A549 (cell line): Measurements from ENCODE around the gene COL13A1. TPM values are rescaled to one million over a fixed set of nuclear protein-coding genes. Genes with fewer than 3 reads are reported as not detected.

ENCODE experiments used
- ATAC-seq, 2 experiments: fragments of 200-7000 bp in 1 of 2; fragments of >200 bp in 1 of 2; cut with Nextera tagmentation in 1 of 2; cut with Tn5 transposase in 1 of 2; 3 replicates each; pipeline versions ENCODE4 v1.8.0 to v1.9.1; 2018 to 2020; ENCODE audit warnings: mild to moderate bottlenecking in 1 of 2, moderate library complexity in 1 of 2
- CTCF ChIA-PET: fragments of 300-600 bp; sonication (Branson Sonifier 250); formaldehyde crosslinking; extraction: SDS; loops from one replicate; lab custom pipeline; 2021; ENCODE audit warnings: antibody characterized with exemption, inconsistent platforms; lab: Yijun Ruan, JAX
- POLR2A ChIA-PET: fragments of 350-600 bp; formaldehyde crosslinking; extraction: SDS; loops from one replicate; lab custom pipeline; 2021; ENCODE audit warnings: antibody characterized with exemption, inconsistent platforms; lab: Yijun Ruan, JAX
- DNase-seq, 2 experiments: peaks; one replicate each; pipeline versions ENCODE4 v3.0.0 to v3.0.0-alpha.2; 2011 to 2016; ENCODE audit warnings: low read depth in 1 of 2, low spot score in 1 of 2
- FAIRE-seq: peaks from 2 replicates; lab custom pipeline; 2011; peaks lifted over from hg19 to GRCh38; lab: Jason Lieb, UNC
- H3K27ac ChIP-seq, 2 experiments: fragments of >200 bp; sonication (Bioruptor Twin); formaldehyde crosslinking; 3 replicates each; pipeline ENCODE4 v1.5.1; 2016 to 2017
- H3K4me1 ChIP-seq: fragments of >200 bp; sonication (Bioruptor Twin); formaldehyde crosslinking; 3 replicates; pipeline ENCODE4 v1.6.1; 2016
- H3K4me2 ChIP-seq: fragments of >200 bp; sonication (Bioruptor Twin); formaldehyde crosslinking; 3 replicates; pipeline ENCODE4 v1.6.1; 2016
- H3K4me3 ChIP-seq: fragments of >200 bp; sonication (Bioruptor Twin); formaldehyde crosslinking; 3 replicates; pipeline ENCODE4 v1.5.1; 2016
- H3K9me3 ChIP-seq: fragments of >200 bp; sonication (Bioruptor Twin); formaldehyde crosslinking; 3 replicates; pipeline ENCODE4 v1.6.1; 2016
- BHLHE40 ChIP-seq: IDR thresholded peaks from 2 replicates; pipeline ENCODE4 v1.6.1; 2012; ENCODE audit warnings: low read depth, low read length, inconsistent platforms
- CBX2 ChIP-seq: fragments of 200-600 bp; sonication (generic); IDR thresholded peaks from 2 replicates; pipeline ENCODE4 v1.6.1; 2016; ENCODE audit warnings: low read depth, mild to moderate bottlenecking, borderline replicate concordance
- CBX8 ChIP-seq: fragments of 200-600 bp; sonication (generic); IDR thresholded peaks from 2 replicates; pipeline ENCODE4 v1.6.1; 2016
- CHD2 ChIP-seq: fragments of 150-350 bp; IDR thresholded peaks from 2 replicates; pipeline ENCODE4 v1.6.1; 2014; ENCODE audit warnings: low read length; ENCODE audit not compliant: partially characterized antibody
- CHD4 ChIP-seq: fragments of 200-600 bp; sonication (generic); IDR thresholded peaks from 2 replicates; pipeline ENCODE4 v1.6.1; 2016; ENCODE audit warnings: antibody characterized with exemption, mild to moderate bottlenecking, borderline replicate concordance
- FOXS1 ChIP-seq: fragments of 250-450 bp; sonication (Bioruptor Pico); IDR thresholded peaks from 2 replicates; pipeline ENCODE4 v1.5.0; 2020; ENCODE audit warnings: mild to moderate bottlenecking, moderate library complexity
- HDAC2 ChIP-seq: fragments of 200-600 bp; sonication (generic); IDR thresholded peaks from 2 replicates; pipeline ENCODE4 v1.6.1; 2016
- HOXA7 ChIP-seq: fragments of 250-450 bp; sonication (Bioruptor Pico); IDR thresholded peaks from 2 replicates; pipeline ENCODE4 v1.5.0; 2020; ENCODE audit warnings: mild to moderate bottlenecking, moderate library complexity
- HOXB5 ChIP-seq: fragments of 250-450 bp; sonication (Bioruptor Pico); IDR thresholded peaks from 2 replicates; pipeline ENCODE4 v1.5.0; 2020; ENCODE audit warnings: mild to moderate bottlenecking, moderate library complexity
- JUN ChIP-seq, 2 experiments: fragments of >200 bp; sonication (Bioruptor Twin); formaldehyde crosslinking; IDR thresholded peaks; 2 replicates in 1 of 2; 3 replicates in 1 of 2; pipeline ENCODE4 v1.6.1; 2016 to 2017
- KDM5A ChIP-seq: fragments of 200-600 bp; sonication (generic); IDR thresholded peaks from 2 replicates; pipeline ENCODE4 v1.6.1; 2016; ENCODE audit warnings: antibody characterized with exemption, mild to moderate bottlenecking
- MYC ChIP-seq: IDR thresholded peaks from 2 replicates; pipeline ENCODE4 v1.6.1; 2012; ENCODE audit warnings: mild to moderate bottlenecking, inconsistent platforms, low read length, improper control_type of control experiment, borderline replicate concordance
- NFE2L2 ChIP-seq: fragments of 150-350 bp; conservative IDR thresholded peaks from 2 replicates; pipeline ENCODE4 v1.6.1; 2014; ENCODE audit warnings: low read length
- PHF8 ChIP-seq: fragments of 200-600 bp; sonication (generic); IDR thresholded peaks from 2 replicates; pipeline ENCODE4 v1.6.1; 2016; ENCODE audit warnings: low read depth, mild to moderate bottlenecking, antibody characterized with exemption, moderate library complexity, borderline replicate concordance
- POLR2AphosphoS2 ChIP-seq: conservative IDR thresholded peaks from 2 replicates; pipeline ENCODE4 v1.6.1; 2012; ENCODE audit warnings: low read length, improper control_type of control experiment, inconsistent platforms
- RAD21 ChIP-seq, 2 experiments: fragments of >200 bp in 1 of 2; sonication (Bioruptor Twin) in 1 of 2; formaldehyde crosslinking in 1 of 2; IDR thresholded peaks in 1 of 2; conservative IDR thresholded peaks in 1 of 2; 2 replicates in 1 of 2; 3 replicates in 1 of 2; pipeline ENCODE4 v1.6.1; 2012 to 2018; ENCODE audit warnings: inconsistent platforms in 1 of 2
- SMC3 ChIP-seq: fragments of >200 bp; sonication (Bioruptor Twin); formaldehyde crosslinking; IDR thresholded peaks from 3 replicates; pipeline ENCODE4 v1.6.1; 2018; ENCODE audit warnings: inconsistent platforms
- TFCP2L1 ChIP-seq: fragments of 250-450 bp; sonication (Bioruptor Pico); IDR thresholded peaks from 2 replicates; pipeline ENCODE4 v1.5.0; 2021; ENCODE audit warnings: mild to moderate bottlenecking
- TP53 ChIP-seq: fragments of 250-450 bp; sonication (Bioruptor Pico); IDR thresholded peaks from 2 replicates; pipeline ENCODE4 v1.5.0; 2021; ENCODE audit warnings: mild to moderate bottlenecking, moderate library complexity
- ZC3H11A ChIP-seq: fragments of 450-650 bp; IDR thresholded peaks from 2 replicates; pipeline ENCODE4 v1.6.1; 2014; ENCODE audit warnings: antibody characterized with exemption, mild to moderate bottlenecking
- ZFP36 ChIP-seq: fragments of 450-650 bp; IDR thresholded peaks from 2 replicates; pipeline ENCODE4 v1.6.1; 2014; ENCODE audit warnings: borderline replicate concordance; ENCODE audit not compliant: partially characterized antibody
- ZNF302 ChIP-seq: fragments of 250-450 bp; sonication (Bioruptor Pico); IDR thresholded peaks from 2 replicates; pipeline ENCODE4 v1.9.0; 2021; ENCODE audit warnings: inconsistent platforms, mild to moderate bottlenecking, moderate library complexity
- WGBS: methylation state at CpG from one replicate; pipeline ENCODE4 v1.1.6; 2017; ENCODE audit errors: missing lambda C conversion rate; 5-methylcytosine and 5-hydroxymethylcytosine counted together
- polyA plus RNA-seq, 4 experiments: library from polyadenylated mRNA; depleted of rRNA in 3 of 4; stranded (reverse); fragments of >200 nt; fragmentation: RNase III in 1 of 4; extraction: RNeasy Plus Mini Kit Qiagen cat#74134 plus additional on column Dnase treatment in 1 of 4; gene quantifications; 2 replicates in 3 of 4; 3 replicates in 1 of 4; pipeline ENCODE4 v1.2.3, GENCODE V29; 2011 to 2017
- TF ChIP-seq, protein P1 (sequence below): IDR thresholded peaks from 2 replicates; pipeline ENCODE4 v1.6.1; 2012
- TF ChIP-seq, protein P2 (sequence below): IDR thresholded peaks from 2 replicates; pipeline ENCODE4 v1.6.1; 2012
- TF ChIP-seq, protein P3 (sequence below): fragments of 450-650 bp; IDR thresholded peaks from 2 replicates; pipeline ENCODE4 v1.6.1; 2014; ENCODE audit warnings: antibody characterized with exemption
- TF ChIP-seq, protein P4 (sequence below): fragments of >200 bp; sonication (Bioruptor Twin); formaldehyde crosslinking; IDR thresholded peaks from 2 replicates; pipeline ENCODE4 v1.6.1; 2016
- TF ChIP-seq, protein P5 (sequence below): fragments of >200 bp; sonication (Bioruptor Twin); formaldehyde crosslinking; IDR thresholded peaks from 3 replicates; pipeline ENCODE4 v1.6.1; 2016

COL13A1 gene
- polyA plus RNA-seq, 2 of the 4 experiments (the other 2 are of a cell fraction) = 0.08 to 0.27 TPM

DNA sequence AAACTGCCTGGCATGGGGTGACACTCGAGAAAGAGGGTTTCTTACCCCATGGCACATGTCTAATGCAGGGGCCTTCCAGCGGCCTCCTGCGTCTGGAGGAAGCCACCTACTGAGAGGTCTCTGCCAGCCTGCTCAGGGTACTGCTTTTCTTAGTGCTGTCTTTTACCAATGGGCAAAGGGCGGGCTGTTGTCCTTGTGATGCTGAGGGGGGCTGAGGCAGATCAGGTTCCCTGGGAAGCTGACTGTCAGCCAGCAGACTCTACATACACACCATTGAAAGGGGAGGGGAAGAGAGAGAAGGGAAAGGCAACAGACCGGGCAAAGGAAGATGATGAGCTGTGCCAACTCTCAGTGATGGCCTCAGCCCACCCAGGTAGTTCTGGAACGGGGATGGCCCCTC lies 48.7 kb downstream of the COL13A1 start:
- POLR2A ChIA-PET = no interaction called here
- WGBS = 60% methylated on average over 6 of the region's 6 CpGs
- no peaks in the 10 kb centered on the region for H3K9me3 ChIP-seq
- CTCF ChIA-PET = interaction anchor here (0.9 to 2.1 kb wide), 10 partner anchors 11 to 335 kb away, joined by 3 to 8 read pairs (median 4); no protein-coding TSS in a partner anchor
- no peak overlapping the region for H3K4me2 ChIP-seq
- H3K4me3 ChIP-seq = no peak overlapping the region
- H3K27ac ChIP-seq = no peak overlapping the region
- ATAC-seq = no peak
- DNase-seq = no peak
- no peak for FAIRE-seq
- TF ChIP-seq, protein P1, sequence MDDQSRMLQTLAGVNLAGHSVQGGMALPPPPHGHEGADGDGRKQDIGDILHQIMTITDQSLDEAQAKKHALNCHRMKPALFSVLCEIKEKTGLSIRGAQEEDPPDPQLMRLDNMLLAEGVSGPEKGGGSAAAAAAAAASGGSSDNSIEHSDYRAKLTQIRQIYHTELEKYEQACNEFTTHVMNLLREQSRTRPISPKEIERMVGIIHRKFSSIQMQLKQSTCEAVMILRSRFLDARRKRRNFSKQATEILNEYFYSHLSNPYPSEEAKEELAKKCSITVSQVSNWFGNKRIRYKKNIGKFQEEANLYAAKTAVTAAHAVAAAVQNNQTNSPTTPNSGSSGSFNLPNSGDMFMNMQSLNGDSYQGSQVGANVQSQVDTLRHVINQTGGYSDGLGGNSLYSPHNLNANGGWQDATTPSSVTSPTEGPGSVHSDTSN = no peak
- TF ChIP-seq, protein P2, sequence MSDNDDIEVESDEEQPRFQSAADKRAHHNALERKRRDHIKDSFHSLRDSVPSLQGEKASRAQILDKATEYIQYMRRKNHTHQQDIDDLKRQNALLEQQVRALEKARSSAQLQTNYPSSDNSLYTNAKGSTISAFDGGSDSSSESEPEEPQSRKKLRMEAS = no peak
- TF ChIP-seq MYC = no peak
- TF ChIP-seq POLR2AphosphoS2 = no peak
- TF ChIP-seq PHF8 = no peak
- no peak for TF ChIP-seq SMC3
- no peak for TF ChIP-seq CBX8
- no peak for TF ChIP-seq CBX2
- TF ChIP-seq JUN (IDR thresholded peaks at IDR 0.05) = no peak
- no peak for TF ChIP-seq HDAC2
- TF ChIP-seq, protein P3, sequence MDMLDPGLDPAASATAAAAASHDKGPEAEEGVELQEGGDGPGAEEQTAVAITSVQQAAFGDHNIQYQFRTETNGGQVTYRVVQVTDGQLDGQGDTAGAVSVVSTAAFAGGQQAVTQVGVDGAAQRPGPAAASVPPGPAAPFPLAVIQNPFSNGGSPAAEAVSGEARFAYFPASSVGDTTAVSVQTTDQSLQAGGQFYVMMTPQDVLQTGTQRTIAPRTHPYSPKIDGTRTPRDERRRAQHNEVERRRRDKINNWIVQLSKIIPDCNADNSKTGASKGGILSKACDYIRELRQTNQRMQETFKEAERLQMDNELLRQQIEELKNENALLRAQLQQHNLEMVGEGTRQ = no peak
- no peak for TF ChIP-seq ZC3H11A
- TF ChIP-seq CHD4 = no peak
- TF ChIP-seq TP53 (CRISPR knock-in tag) = no peak
- TF ChIP-seq HOXA7 (CRISPR knock-in tag) = no peak
- TF ChIP-seq HOXB5 (CRISPR knock-in tag) = no peak
- TF ChIP-seq, protein P4, sequence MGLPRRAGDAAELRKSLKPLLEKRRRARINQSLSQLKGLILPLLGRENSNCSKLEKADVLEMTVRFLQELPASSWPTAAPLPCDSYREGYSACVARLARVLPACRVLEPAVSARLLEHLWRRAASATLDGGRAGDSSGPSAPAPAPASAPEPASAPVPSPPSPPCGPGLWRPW = no peak
- no peak for TF ChIP-seq KDM5A
- H3K4me1 ChIP-seq = peaks cover 6% of the 10 kb centered on the region; the same call in 1 of the 3 replicates

DNA sequence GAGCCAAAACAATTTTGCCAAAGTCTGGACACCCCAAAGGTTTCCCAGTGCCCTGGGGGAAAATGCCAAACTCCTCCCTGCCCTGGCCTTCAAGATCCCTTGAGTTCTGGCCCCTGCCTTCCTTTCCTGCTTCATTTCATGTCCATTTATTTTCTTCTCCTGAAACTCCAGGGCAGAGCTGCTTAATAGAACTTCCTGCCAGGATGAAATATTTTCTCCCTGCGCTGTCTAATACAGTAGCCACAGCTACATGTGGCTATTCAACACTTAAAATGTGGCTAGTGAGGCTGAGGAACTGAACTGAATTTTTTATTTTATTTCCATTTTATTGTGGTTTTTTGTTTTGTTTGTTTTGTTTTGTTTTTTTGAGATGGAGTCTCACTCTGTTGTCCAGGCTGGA lies 49.6 kb downstream of the COL13A1 start:
- CTCF ChIA-PET = interaction anchor here (1.0 to 2.5 kb wide), 10 partner anchors 10 to 107 kb away, joined by 3 to 8 read pairs (median 4); no protein-coding TSS in a partner anchor
- POLR2A ChIA-PET = no interaction called here
- no peaks in the 10 kb centered on the region for H3K4me1 ChIP-seq
- ATAC-seq = no peak
- H3K4me2 ChIP-seq = no peak overlapping the region
- 84% methylated on average over 1 of the region's 1 CpG for WGBS
- no peak overlapping the region for H3K4me3 ChIP-seq
- DNase-seq = no peak
- no peaks in the 10 kb centered on the region for H3K9me3 ChIP-seq
- H3K27ac ChIP-seq = no peak overlapping the region
- no peak for FAIRE-seq
- TF ChIP-seq NFE2L2 = no peak
- no peak for TF ChIP-seq TFCP2L1 (CRISPR knock-in tag)
- no peak for TF ChIP-seq PHF8
- no peak for TF ChIP-seq BHLHE40
- TF ChIP-seq JUN (IDR thresholded peaks at IDR 0.05) = no peak
- no peak for TF ChIP-seq ZC3H11A
- TF ChIP-seq FOXS1 = no peak
- TF ChIP-seq ZNF302 (CRISPR knock-in tag) = no peak
- TF ChIP-seq, protein P5, sequence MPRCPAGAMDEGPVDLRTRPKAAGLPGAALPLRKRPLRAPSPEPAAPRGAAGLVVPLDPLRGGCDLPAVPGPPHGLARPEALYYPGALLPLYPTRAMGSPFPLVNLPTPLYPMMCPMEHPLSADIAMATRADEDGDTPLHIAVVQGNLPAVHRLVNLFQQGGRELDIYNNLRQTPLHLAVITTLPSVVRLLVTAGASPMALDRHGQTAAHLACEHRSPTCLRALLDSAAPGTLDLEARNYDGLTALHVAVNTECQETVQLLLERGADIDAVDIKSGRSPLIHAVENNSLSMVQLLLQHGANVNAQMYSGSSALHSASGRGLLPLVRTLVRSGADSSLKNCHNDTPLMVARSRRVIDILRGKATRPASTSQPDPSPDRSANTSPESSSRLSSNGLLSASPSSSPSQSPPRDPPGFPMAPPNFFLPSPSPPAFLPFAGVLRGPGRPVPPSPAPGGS = no peak
- TF ChIP-seq HDAC2 = no peak
- TF ChIP-seq POLR2AphosphoS2 = no peak
- no peak for TF ChIP-seq RAD21 (conservative IDR thresholded peaks at IDR 0.05 in 1 of 2, IDR thresholded peaks at IDR 0.05 in 1 of 2)
- TF ChIP-seq CHD2 = no peak
- no peak for TF ChIP-seq ZFP36
- TF ChIP-seq, protein P2 = no peak
- no peak for TF ChIP-seq MYC
